HG02798 (cell line): ENCODE results near the gene GFRA4.
"Not testable (repeated sequence)": the region's sequence is repeated elsewhere in the genome, so short reads cannot be mapped to it uniquely, and the experiment has no call there.

Experiments
- ATAC-seq: cut with Tn5 transposase; IDR thresholded peaks from one replicate; pipeline ENCODE4 v1.9.1; 2021; ENCODE audit warnings: mild to moderate bottlenecking; ENCODE audit not compliant: unreplicated experiment, poor library complexity

The GFRA4 gene

GRCh38 chr20:3628502-3629314 lies 34.5 kb downstream of the GFRA4 start:
- no peak for ATAC-seq

GRCh38 chr20:3627476-3627875 lies 35.7 kb downstream of the GFRA4 start:
- ATAC-seq: no peak

- ATAC-seq: no peak
Observed at GRCh38 chr20:3622406-3622805, 40.8 kb downstream of the GFRA4 start.

- ATAC-seq: no peak
Observed at GRCh38 chr20:3621111-3621510, 42.1 kb downstream of the GFRA4 start.

- ATAC-seq: no peak
Observed at GRCh38 chr20:3616250-3616649, 46.9 kb downstream of the GFRA4 start.

- not testable (repeated sequence) for ATAC-seq
Observed at GRCh38 chr20:3615171-3615840, 47.9 kb downstream of the GFRA4 start.

- ATAC-seq: no peak
Observed at GRCh38 chr20:3614466-3614865, 48.7 kb downstream of the GFRA4 start.

- no peak for ATAC-seq
Observed at GRCh38 chr20:3613821-3614440, 49.3 kb downstream of the GFRA4 start.

- no peak for ATAC-seq
Observed at GRCh38 chr20:3612795-3613572, 50.2 kb downstream of the GFRA4 start.

GRCh38 chr20:3611901-3612300 lies 51.3 kb downstream of the GFRA4 start:
- ATAC-seq: no peak
